ENCODE measurements around the gene RPAP2. TPM values are rescaled to one million over a fixed set of nuclear protein-coding genes. Genes with fewer than 3 reads are reported as not detected.

RPAP2 gene
- total and polyA plus RNA-seq, 2 donors (not counting 3 experiments of a cell fraction or from before 2014, with no cell fraction given), result 4.3 to 24.9 TPM

GRCh38 chr1:92276082-92276481, 22.8 kb upstream of the RPAP2 start:
- intact Hi-C loops (cut with micrococcal nuclease), result no loop called here
- ChIA-PET POLR2A (no interaction called here), CTCF (interaction anchor here (7.1 kb wide), 1 partner anchor 15 kb away, joined by 37 read pairs; no protein-coding TSS in a partner anchor)
- H3K9ac ChIP-seq (replicated peaks; ENCODE audit: extremely low read depth, insufficient read depth, low read length), result no peak overlapping the region
- no peaks in the 10 kb centered on the region for H3K27me3 ChIP-seq (ENCODE audit: control insufficient read depth in 2 of 2, insufficient read depth in 2 of 2, low read length in 2 of 2)
- FAIRE-seq (no peak), DNase-seq (ENCODE audit: low read depth, low spot score) (no peak)
- no peaks in the 10 kb centered on the region for H3K79me2 ChIP-seq (ENCODE audit: control insufficient read depth, insufficient read depth, low read length)
- no peak overlapping the region for H3K27ac ChIP-seq (ENCODE audit: insufficient read depth, low read depth, low read length)
- peaks cover 0 to 5% of the 10 kb centered on the region in 2 experiments for H3K36me3 ChIP-seq (ENCODE audit: control insufficient read depth in 2 of 2, extremely low read depth in 1 of 2, insufficient read depth in 2 of 2, low read length in 2 of 2)
- H2AFZ ChIP-seq (ENCODE audit: low read depth, low read length), result no peak overlapping the region
- H3K9me3 ChIP-seq (replicated peaks; ENCODE audit: control insufficient read depth, insufficient read depth, low read length), result no peaks in the 10 kb centered on the region
- H3K4me3 ChIP-seq (replicated peaks in 1 of 3; ENCODE audit: insufficient read depth in 1 of 3, low read depth in 1 of 3, low read length in 3 of 3), result no peak overlapping the region
- BruUV-seq (replicated peaks), result no TSS peak
- dilution Hi-C loops (cut with MboI; ENCODE audit: extremely low pct_ligation_motif_present, low sequenced_read_pairs), result no loop called here
- no peak overlapping the region for H3K4me2 ChIP-seq (ENCODE audit: insufficient read depth, low read length)
- H3K4me1 ChIP-seq (ENCODE audit: control insufficient read depth, extremely low read depth, insufficient read depth, low read length), result peaks cover 20% of the 10 kb centered on the region
- no peak for TF ChIP-seq GATA2 (IDR thresholded peaks at IDR 0.05; ENCODE audit: insufficient read depth, insufficient read length, low read depth, low read length)
- TF ChIP-seq CTCF (IDR thresholded peaks at IDR 0.05; ENCODE audit: extremely low read depth in 1 of 2, insufficient read depth in 1 of 2, low read depth in 1 of 2, low read length in 2 of 2), result no peak
- TF ChIP-seq MYC (IDR thresholded peaks at IDR 0.05; ENCODE audit: low read depth, low read length), result no peak
- TF ChIP-seq POLR2AphosphoS5 (IDR thresholded peaks at IDR 0.05; ENCODE audit: insufficient read depth, low read depth, low read length), result no peak
- no peak for TF ChIP-seq FOS (IDR thresholded peaks at IDR 0.05; ENCODE audit: borderline replicate concordance, insufficient read depth, low read length)
- no peak for TF ChIP-seq MAX (IDR thresholded peaks at IDR 0.05; ENCODE audit: insufficient read depth, insufficient read length)
- no peak for TF ChIP-seq EZH2 (IDR thresholded peaks at IDR 0.05; ENCODE audit: borderline replicate concordance, low read depth, low read length, severe bottlenecking)
- no peak for TF ChIP-seq POLR2A (IDR thresholded peaks at IDR 0.05; ENCODE audit: low read depth, low read length)
- no peak for TF ChIP-seq JUN (IDR thresholded peaks at IDR 0.05; ENCODE audit: borderline replicate concordance, insufficient read depth, insufficient read length, low read depth)
- H4K20me1 ChIP-seq (replicated peaks; ENCODE audit: control insufficient read depth, extremely low read depth, insufficient read depth, low read length), result no peaks in the 10 kb centered on the region
- no peaks in the 10 kb centered on the region for H3K9me1 ChIP-seq (replicated peaks; ENCODE audit: control insufficient read depth, extremely low read depth, insufficient read depth, low read length)

All from endothelial cell of umbilical vein (primary cell).